ENCODE data around the gene GCLC.
A peak's percentile ranks its signal among the peaks of the same experiment; 100 is the strongest.
"Not testable (repeated sequence)": the region's sequence is repeated elsewhere in the genome, so short reads cannot be mapped to it uniquely, and the experiment has no call there.

Gene GCLC

GRCh38 chr6:53544470-53545308 lies at the start of gene GCLC:
GCLC (minus strand) TSS chr6:53545101; CDS start chr6:53544645, 456 bp downstream.
- DNase-seq: peak in 1 of 2 experiments; percentile 52

DNA sequence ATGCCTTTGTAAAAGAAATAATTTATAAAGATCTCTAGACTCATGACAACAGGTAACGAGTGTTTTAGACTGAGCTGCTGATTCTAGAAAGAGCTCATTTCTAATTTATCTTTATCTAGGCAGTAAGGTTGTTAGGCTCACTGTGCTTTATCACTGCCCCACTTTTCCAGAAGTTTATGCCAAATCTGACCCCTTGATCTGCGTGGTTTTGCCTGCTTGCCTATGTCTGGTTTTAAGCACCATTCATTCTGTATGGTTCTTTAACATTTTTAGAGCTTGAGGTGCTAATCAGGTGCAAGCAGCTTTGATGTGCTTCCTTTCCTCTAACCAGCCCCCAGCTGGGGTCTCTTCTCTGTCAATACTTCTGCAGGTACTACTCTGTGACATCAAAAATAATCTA lies 49.7 kb upstream of the GCLC start:
- no peak for DNase-seq

DNA sequence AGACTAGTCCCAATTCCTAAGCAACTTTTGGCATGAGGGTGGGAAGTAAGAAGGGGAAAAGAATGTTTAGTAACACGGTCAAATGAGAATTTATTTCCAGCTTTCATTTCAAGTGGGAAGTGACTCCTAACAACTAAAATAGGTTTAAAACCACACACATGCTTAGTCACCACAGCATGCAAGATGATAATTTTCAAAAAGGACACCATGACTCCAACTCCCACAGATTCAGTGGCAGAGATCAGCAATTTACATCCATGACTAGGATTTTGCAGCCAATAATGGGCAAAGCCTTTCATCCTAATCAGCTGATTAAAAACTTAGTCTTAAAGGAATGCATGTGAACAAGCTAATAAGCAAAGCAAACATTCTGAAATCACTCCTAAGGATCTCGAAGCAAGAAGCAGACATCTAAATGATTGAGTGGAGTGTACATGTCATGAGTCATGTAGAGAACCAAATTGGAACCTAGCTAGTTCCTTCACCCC lies 48.1 kb upstream of the GCLC start:
- DNase-seq: no peak

GRCh38 chr6:53591873-53592272 lies 47.0 kb upstream of the GCLC start:
- DNase-seq: no peak

DNA sequence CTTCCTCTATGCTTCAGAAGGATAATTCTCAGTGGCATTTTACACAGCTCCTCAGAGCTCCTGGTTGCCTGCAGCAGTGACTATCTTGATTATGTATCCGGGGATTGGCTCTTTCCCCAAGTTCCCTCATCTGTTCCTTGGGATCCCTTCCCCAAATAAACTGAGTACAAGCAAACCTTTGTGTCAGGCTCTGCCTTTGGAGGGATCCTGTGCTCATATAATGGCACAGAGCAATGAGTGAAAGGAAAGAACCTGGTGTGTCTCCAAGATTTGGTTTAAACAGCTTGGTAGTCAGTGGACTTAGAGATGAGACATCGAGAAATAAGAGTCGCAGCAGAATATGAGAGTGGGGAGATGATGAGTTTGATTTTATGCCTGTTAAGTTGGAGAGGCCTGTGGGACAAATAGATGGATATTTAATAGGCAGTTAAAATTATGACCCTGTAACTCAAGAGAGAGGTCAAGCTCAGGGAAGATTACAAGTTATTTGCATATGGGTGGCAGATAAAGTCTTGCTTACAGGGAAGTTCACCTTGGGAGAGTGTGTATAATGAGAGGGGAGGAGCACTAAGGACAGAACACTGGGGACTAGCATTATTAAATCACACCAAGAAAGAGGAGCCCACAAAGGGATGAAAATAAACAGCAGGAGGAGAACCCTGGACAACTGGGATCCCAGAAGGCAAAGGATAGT lies 44.1 kb upstream of the GCLC start:
- no peak for DNase-seq

DNA sequence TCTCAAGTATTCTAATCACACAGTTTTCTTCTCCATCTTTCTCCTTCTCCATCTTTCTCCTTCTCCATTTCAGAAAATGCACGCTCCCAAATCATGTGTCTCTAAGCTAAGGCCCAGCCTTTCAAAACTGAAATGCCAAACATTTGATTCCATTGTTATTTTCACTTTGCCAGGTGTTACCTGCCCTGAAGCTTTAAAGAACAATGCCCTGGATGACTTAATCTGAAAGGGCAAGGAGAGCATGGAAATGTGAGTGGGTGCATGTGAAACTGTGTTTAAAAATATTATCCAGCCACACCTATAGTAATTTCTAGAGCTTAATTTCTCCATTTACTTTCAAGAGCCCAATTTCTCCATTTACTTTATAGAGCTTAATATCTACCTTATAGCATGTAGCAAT lies 42.4 kb upstream of the GCLC start:
- no peak for DNase-seq

GRCh38 chr6:53585208-53585900 lies 40.5 kb upstream of the GCLC start:
- no peak for DNase-seq

DNA sequence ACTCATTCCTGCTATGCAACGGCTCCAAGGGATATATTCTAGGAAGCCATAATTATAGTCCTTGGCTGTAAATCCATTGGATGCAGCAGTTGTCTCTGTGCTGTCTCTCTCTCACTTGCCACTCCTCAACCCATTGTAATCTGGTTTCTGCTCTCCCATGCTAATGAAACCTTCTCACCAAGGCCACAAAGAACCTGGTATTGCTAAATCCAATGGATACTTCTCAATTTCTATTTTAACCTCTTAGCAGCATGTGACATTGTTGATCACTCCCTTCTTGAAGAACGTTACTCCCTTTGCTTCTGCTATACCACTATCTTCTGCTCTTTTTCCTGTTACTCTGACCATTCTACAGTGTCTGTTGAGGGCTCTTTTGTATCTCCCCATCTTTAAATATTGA lies 39.8 kb upstream of the GCLC start:
- DNase-seq: no peak

DNA sequence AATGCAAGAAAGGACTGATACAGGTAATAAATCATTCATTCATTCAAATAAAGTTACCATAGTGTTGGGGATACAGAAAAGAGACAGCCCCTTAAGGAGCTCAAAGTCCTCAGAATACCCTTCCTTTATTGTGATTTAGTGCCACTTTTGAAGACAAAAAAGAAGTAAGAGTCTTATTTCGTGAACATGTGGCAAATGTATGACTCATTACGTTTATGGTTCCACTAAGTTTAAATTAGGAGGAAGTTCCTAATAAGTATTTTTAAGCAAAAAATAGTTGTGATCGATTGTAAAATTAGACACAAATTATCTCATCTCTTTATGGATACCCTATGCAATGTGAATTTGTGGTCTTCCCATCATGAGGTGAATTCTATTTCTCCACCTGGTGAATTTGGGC lies 38.5 kb upstream of the GCLC start:
- DNase-seq: no peak

DNA sequence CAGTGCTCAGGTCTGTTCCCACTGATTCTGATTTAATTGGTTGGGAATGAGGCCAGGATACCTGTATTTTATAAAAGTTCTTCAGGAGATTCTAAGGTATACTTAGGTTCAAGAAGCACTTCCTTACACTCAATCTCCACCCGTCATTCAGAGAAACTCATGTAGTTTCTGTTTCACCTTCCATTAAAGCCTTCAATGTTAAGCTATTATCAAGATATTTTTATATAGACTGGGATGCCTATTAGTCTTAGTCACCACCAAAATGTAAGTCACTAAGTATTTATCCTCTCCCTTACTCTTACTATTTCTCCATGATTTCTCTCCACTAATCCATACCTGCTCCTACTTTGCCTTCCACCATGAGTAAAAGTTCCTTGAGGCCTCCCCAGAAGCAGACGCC lies 38.1 kb upstream of the GCLC start:
- DNase-seq: no peak

DNA sequence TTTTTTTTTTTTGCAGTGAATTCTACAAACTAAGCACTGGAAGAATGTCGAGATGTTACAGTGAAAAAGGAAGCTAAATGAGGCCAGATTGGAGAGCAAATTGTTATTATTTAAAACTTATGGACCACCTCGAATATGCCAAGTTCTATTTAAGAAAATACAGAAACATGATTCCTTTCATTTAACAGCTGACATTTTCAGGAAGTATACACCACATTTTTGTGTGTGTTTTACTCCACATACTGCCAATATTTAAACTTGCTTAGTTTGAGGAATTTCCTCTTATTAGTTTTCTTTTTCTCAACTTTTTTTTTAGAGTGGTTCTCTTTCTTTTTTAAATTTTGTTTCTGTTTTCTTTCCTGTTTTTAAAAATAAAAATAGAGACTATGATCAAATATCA lies 37.0 kb upstream of the GCLC start:
- no peak for DNase-seq

DNA sequence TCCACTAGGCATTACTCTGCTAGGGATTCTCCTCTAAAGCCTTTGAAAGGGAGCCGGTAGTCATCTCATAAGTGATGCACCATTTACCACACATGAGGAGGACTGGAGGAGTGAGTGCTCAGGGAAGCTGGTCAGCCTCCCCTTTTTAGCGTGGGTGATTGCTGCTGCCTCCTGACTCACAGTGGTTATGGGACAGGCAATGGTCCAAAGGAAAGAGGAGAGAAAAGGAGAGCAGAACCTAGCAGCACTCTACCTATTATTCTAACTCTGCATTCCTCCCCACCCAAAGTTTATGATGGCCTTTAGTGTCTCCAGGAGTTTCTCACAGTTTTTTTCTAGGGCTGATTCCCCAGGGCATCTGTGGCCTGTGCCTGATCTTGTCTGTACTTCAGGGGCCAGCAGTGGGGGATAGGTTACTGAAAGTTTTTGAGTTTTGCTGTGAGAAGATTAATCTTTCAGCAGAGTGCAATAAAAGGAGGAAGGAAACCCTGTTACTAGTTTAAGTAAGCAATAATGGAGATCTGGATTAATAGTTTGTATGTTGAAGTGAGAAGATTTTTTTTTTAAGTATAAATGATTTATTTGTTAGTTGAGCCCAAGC lies 36.4 kb upstream of the GCLC start:
- no peak for DNase-seq

DNA sequence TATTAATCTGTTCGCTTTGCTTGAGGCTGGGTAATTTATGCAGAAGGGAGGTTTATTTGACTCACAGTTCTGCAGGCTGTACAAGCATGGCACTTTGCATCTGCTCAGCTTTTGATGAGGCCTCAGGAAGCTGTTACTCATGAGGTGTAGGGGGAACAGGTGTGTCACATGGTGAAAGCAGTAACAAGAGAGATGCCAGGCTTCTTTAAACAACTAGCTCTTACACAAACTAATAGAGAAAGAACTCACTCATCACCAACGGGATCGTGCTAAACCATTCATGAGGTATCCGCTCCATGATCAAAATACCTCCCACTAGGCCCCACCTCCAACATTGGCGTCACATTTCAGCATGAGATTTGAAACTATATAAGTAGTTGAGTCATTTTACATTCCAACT lies 34.4 kb upstream of the GCLC start:
- DNase-seq: no peak

GRCh38 chr6:53578371-53578770 lies 33.5 kb upstream of the GCLC start:
- no peak for DNase-seq

- DNase-seq: no peak
Measured at GRCh38 chr6:53573299-53573698, 28.4 kb upstream of the GCLC start.

GRCh38 chr6:53572379-53572778 lies 27.5 kb upstream of the GCLC start:
- DNase-seq: not testable (repeated sequence)

GRCh38 chr6:53568776-53569616 lies 24.1 kb upstream of the GCLC start:
- no peak for DNase-seq

DNA sequence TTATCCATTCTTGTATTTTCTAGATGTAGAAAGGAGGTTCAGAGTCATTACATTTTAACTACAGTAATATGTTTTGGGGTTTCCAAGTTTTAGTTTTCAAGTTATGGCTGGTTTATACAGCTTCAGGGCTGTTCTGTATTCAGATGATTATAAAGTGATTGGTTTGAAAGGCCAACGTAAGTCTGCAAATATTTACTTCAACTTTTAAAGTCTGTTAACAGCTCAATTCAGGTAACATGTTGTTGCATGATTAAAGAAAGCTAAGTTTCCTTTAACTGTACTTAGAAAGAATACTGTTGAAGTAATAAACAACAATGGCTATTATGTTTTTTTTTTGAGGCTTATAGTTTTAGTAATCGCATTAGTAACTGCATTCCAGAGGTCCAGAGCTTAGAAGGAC lies 22.8 kb upstream of the GCLC start:
- DNase-seq: no peak

DNA sequence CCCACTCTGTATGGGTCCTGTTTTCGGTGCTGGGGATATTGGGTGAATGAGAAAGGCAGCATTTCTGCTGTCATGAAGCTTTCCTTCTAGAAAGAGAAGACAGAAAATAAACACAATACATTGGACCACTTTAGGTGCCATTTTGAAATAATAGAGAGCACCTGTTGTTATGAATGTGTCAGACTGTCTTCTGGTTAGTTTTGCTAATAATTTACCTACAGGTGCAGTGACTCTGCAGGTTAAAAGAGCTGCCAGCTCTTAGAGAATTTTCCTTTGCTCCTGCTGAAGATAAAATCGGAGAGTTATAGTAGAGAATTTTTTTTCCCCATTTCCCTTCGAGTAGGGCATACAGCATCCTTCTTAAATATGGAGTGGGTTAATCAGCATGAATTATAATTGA lies 21.9 kb upstream of the GCLC start:
- no peak for DNase-seq

GRCh38 chr6:53565886-53566285 lies 21.0 kb upstream of the GCLC start:
- DNase-seq: no peak

GRCh38 chr6:53564401-53565065 lies 19.6 kb upstream of the GCLC start:
- DNase-seq: no peak

All from cerebellar nuclear complex (tissue), 1 donor.